Activated T-cell treated with anti-CD3 and anti-CD28 coated beads, Interleukin-2, amount 50 U/mL, for 1 hour (primary cell): ENCODE data around the gene KIFAP3.
"Not testable (repeated sequence)": the region's sequence is repeated elsewhere in the genome, so short reads cannot be mapped to it uniquely, and the experiment has no call there.

Experiments used
- DNase-seq: peaks from one replicate; pipeline ENCODE4 v3.0.0-alpha.2; 2020

Gene KIFAP3

GRCh38 chr1:169921080-169921479 lies 153.4 kb downstream of the KIFAP3 start:
- DNase-seq, result no peak

- no peak for DNase-seq
Observed at GRCh38 chr1:169918927-169919326, 155.6 kb downstream of the KIFAP3 start.

- DNase-seq, result not testable (repeated sequence)
Observed at GRCh38 chr1:169918220-169918619, 156.3 kb downstream of the KIFAP3 start.

- DNase-seq, result no peak
Observed at GRCh38 chr1:169915150-169915549, 159.3 kb downstream of the KIFAP3 start.

- DNase-seq, result no peak
Observed at GRCh38 chr1:169914531-169914930, 160.0 kb downstream of the KIFAP3 start.

GRCh38 chr1:169909499-169909898 lies 165.0 kb downstream of the KIFAP3 start:
- DNase-seq, result no peak

GRCh38 chr1:169906938-169907337 lies 167.6 kb downstream of the KIFAP3 start:
- no peak for DNase-seq

GRCh38 chr1:169904834-169905233 lies 169.7 kb downstream of the KIFAP3 start:
- no peak for DNase-seq

GRCh38 chr1:169902751-169903150 lies 171.7 kb downstream of the KIFAP3 start:
- DNase-seq, result no peak

GRCh38 chr1:169901115-169901514 lies 173.4 kb downstream of the KIFAP3 start:
- no peak for DNase-seq

- no peak for DNase-seq
Observed at GRCh38 chr1:169900571-169900970, 173.9 kb downstream of the KIFAP3 start.

- no peak for DNase-seq
Observed at GRCh38 chr1:169899519-169900217, 174.8 kb downstream of the KIFAP3 start.

- no peak for DNase-seq
Observed at GRCh38 chr1:169896013-169896412, 178.5 kb downstream of the KIFAP3 start.

- no peak for DNase-seq
Observed at GRCh38 chr1:169894424-169895145, 179.9 kb downstream of the KIFAP3 start.

- DNase-seq, result peak; percentile 91
Observed at GRCh38 chr1:169893645-169894423, 180.7 kb downstream of the KIFAP3 start, which contains the start of gene SCYL3. Gene SCYL3 (minus strand): TSS chr1:169893896. CDS start chr1:169888840, 5,056 bp downstream.

- DNase-seq, result no peak
Observed at GRCh38 chr1:169892927-169893644, 181.4 kb downstream of the KIFAP3 start.

- DNase-seq, result no peak
Observed at GRCh38 chr1:169892176-169892926, 182.1 kb downstream of the KIFAP3 start.

- DNase-seq, result no peak
Observed at GRCh38 chr1:169891539-169891885, 183.0 kb downstream of the KIFAP3 start.

- no peak for DNase-seq
Observed at GRCh38 chr1:169890761-169891538, 183.5 kb downstream of the KIFAP3 start.

GRCh38 chr1:169889871-169890270 lies 184.6 kb downstream of the KIFAP3 start:
- no peak for DNase-seq

- no peak for DNase-seq
Observed at GRCh38 chr1:169886931-169887330, 187.6 kb downstream of the KIFAP3 start.
